Measurements from ENCODE around the gene ADGRE3. TPM values are rescaled to one million over a fixed set of nuclear protein-coding genes. Genes with fewer than 3 reads are reported as not detected.

The ADGRE3 gene
- total and polyA plus RNA-seq, 2 of the 4 experiments (the other 2 are of a cell fraction), result not detected

GRCh38 chr19:14704450-14704849 lies 29.8 kb upstream of the ADGRE3 start:
- H4K8ac ChIP-seq (ENCODE audit: low read depth in 2 of 2, low read length in 2 of 2), result no peak overlapping the region
- no peak overlapping the region for H3K4ac ChIP-seq (ENCODE audit: low read depth, low read length)
- H3K23ac ChIP-seq (ENCODE audit: low read depth, low read length), result no peak overlapping the region
- in situ Hi-C loops (cut with MboI; ENCODE audit: low sequenced_read_pairs) (no loop called here), dilution Hi-C loops (cut with HindIII; ENCODE audit: low sequenced_read_pairs, unreplicated experiment) (no loop called here), intact Hi-C loops (cut with micrococcal nuclease) (no loop called here)
- H3K9me3 ChIP-seq (ENCODE audit: control insufficient read depth, insufficient read depth, low read length), result peaks cover 2% of the 10 kb centered on the region; the same call in 1 of the 2 replicates
- H3K36me3 ChIP-seq (ENCODE audit: control insufficient read depth, insufficient read depth, low read length), result peaks cover 84% of the 10 kb centered on the region
- H2AK9ac ChIP-seq (replicated peaks; ENCODE audit: low read depth, low read length, poor library complexity), result no peak overlapping the region
- H3K4me3 ChIP-seq (ENCODE audit: insufficient read depth, low read depth, low read length), result no peak overlapping the region
- H2AFZ ChIP-seq (replicated peaks; ENCODE audit: low read length, poor library complexity), result no peak overlapping the region
- ATAC-seq (ENCODE audit: low read depth) (no peak), DNase-seq (no peak)
- H3K27me3 ChIP-seq (ENCODE audit: control insufficient read depth, insufficient read depth, low read length), result no peaks in the 10 kb centered on the region
- no peak overlapping the region for H4K5ac ChIP-seq (ENCODE audit: low read depth, low read length)
- H3K9ac ChIP-seq (ENCODE audit: low read depth, low read length), result no peak overlapping the region
- CTCF ChIA-PET, result no interaction called here
- H2BK20ac ChIP-seq (ENCODE audit: low read depth, low read length), result no peak overlapping the region
- no peak overlapping the region for H3K27ac ChIP-seq (ENCODE audit: insufficient read depth, low read length)
- no peak overlapping the region for H2AK5ac ChIP-seq (ENCODE audit: low read depth, low read length)
- H2BK15ac ChIP-seq (ENCODE audit: low read depth, low read length), result no peak overlapping the region
- TF ChIP-seq MAZ (IDR thresholded peaks at IDR 0.05; ENCODE audit: borderline replicate concordance, low read depth, low read length) (no peak), SMC3 (IDR thresholded peaks at IDR 0.05; ENCODE audit: low read depth, low read length) (no peak), USF2 (IDR thresholded peaks at IDR 0.05; ENCODE audit: low read depth, low read length) (no peak), CEBPB (IDR thresholded peaks at IDR 0.05; ENCODE audit: low read depth, low read length) (no peak), POLR2A (IDR thresholded peaks at IDR 0.05; ENCODE audit: low read depth, low read length) (no peak), MXI1 (IDR thresholded peaks at IDR 0.05; ENCODE audit: borderline replicate concordance, low read depth, low read length) (no peak), ELK1 (IDR thresholded peaks at IDR 0.05; ENCODE audit: borderline replicate concordance, low read depth, low read length) (no peak), RCOR1 (IDR thresholded peaks at IDR 0.05; ENCODE audit: insufficient replicate concordance, low read length) (no peak), RFX5 (IDR thresholded peaks at IDR 0.05; ENCODE audit: low read depth, low read length) (no peak), FOS (IDR thresholded peaks at IDR 0.05; ENCODE audit: low read depth, low read length) (no peak)
- H3K4me2 ChIP-seq (ENCODE audit: low read depth, low read length), result no peak overlapping the region
- no peaks in the 10 kb centered on the region for H4K20me1 ChIP-seq (ENCODE audit: insufficient read depth, low read length)
- no peak overlapping the region for H4K91ac ChIP-seq (ENCODE audit: insufficient read depth, low read depth, low read length)
- no peaks in the 10 kb centered on the region for H3K4me1 ChIP-seq (ENCODE audit: control insufficient read depth, insufficient read depth, low read length)
- POLR2A ChIA-PET (ENCODE audit: unreplicated experiment), result no interaction called here
- H2BK5ac ChIP-seq (ENCODE audit: low read depth, low read length, poor library complexity, severe bottlenecking), result no peak overlapping the region
- 83% methylated on average over 1 of the region's 6 CpGs; no CpG with 5 or more reads in 1 of the 2 experiments for WGBS, 2 experiments (ENCODE audit: extremely low coverage in 2 of 2, insufficient read length in 1 of 2)
- H3K14ac ChIP-seq (replicated peaks; ENCODE audit: low read depth, low read length), result no peak overlapping the region
- H3K79me1 ChIP-seq (ENCODE audit: low read depth in 1 of 2, low read length in 2 of 2), result no peaks in the 10 kb centered on the region
- H3K9me1 ChIP-seq (ENCODE audit: insufficient read depth, low read length), result peaks cover 2% of the 10 kb centered on the region; the same call in 1 of the 2 replicates
- H3K18ac ChIP-seq (ENCODE audit: low read depth, low read length), result no peak overlapping the region
- no TSS peak for BruUV-seq (replicated peaks)
- no peak overlapping the region for H3K56ac ChIP-seq (ENCODE audit: extremely low read depth, insufficient read depth, low read length)
- no peak overlapping the region for H2BK120ac ChIP-seq (ENCODE audit: low read depth, low read length)
